Stimulated activated effector memory CD8-positive, alpha-beta T cell treated with anti-CD3 and anti-CD28 coated beads, Interleukin-12 subunit alpha, Interleukin-12 subunit beta, amount 100 ng/mL, for 72 hours (primary cell): ENCODE measurements around the gene ALG8.
A peak's percentile ranks its signal among the peaks of the same experiment; 100 is the strongest.

Experiments used
- ATAC-seq: fragments of 150-1000 bp; cut with Tn5 transposase; 2 replicates; pipeline ENCODE4 v1.10.0; 2021
- DNase-seq, 2 donors: peaks; one replicate each; pipeline ENCODE4 v3.0.0; 2021 to 2022; ENCODE audit warnings: low spot score in 2 of 2
- H3K27ac Mint-ChIP-seq: one replicate; pipeline ENCODE4 v1.8.0; 2022; ENCODE audit warnings: mild to moderate bottlenecking, mixed read lengths
- H3K36me3 Mint-ChIP-seq: one replicate; pipeline ENCODE4 v1.8.0; 2022; ENCODE audit warnings: mild to moderate bottlenecking, mixed read lengths
- H3K4me1 Mint-ChIP-seq: one replicate; pipeline ENCODE4 v1.8.0; 2022; ENCODE audit warnings: mixed read lengths
- H3K4me3 Mint-ChIP-seq: one replicate; pipeline ENCODE4 v1.8.0; 2022; ENCODE audit warnings: mild to moderate bottlenecking, mixed read lengths
- H3K9me3 Mint-ChIP-seq: one replicate; pipeline ENCODE4 v1.8.0; 2022; ENCODE audit warnings: mixed read lengths

Gene ALG8

GRCh38 chr11:78168539-78169477, 29.4 kb upstream of the ALG8 start:
- H3K4me1 Mint-ChIP-seq = no peaks in the 10 kb centered on the region
- H3K36me3 Mint-ChIP-seq = no peaks in the 10 kb centered on the region
- no peak overlapping the region for H3K27ac Mint-ChIP-seq
- H3K4me3 Mint-ChIP-seq = no peak overlapping the region
- no peak for DNase-seq
- no peak for ATAC-seq
- no peaks in the 10 kb centered on the region for H3K9me3 Mint-ChIP-seq

GRCh38 chr11:78166855-78167469, 27.5 kb upstream of the ALG8 start:
- DNase-seq (no peak), ATAC-seq (no peak)
- no peaks in the 10 kb centered on the region for H3K9me3 Mint-ChIP-seq
- no peaks in the 10 kb centered on the region for H3K36me3 Mint-ChIP-seq
- no peaks in the 10 kb centered on the region for H3K4me1 Mint-ChIP-seq
- H3K4me3 Mint-ChIP-seq = no peak overlapping the region
- no peak overlapping the region for H3K27ac Mint-ChIP-seq

GRCh38 chr11:78164471-78164870, 25.0 kb upstream of the ALG8 start:
- Mint-ChIP-seq H3K4me3 (no peak overlapping the region), H3K4me1 (no peaks in the 10 kb centered on the region), H3K9me3 (no peaks in the 10 kb centered on the region), H3K36me3 (no peaks in the 10 kb centered on the region), H3K27ac (no peak overlapping the region)
- DNase-seq (no peak), ATAC-seq (no peak)

GRCh38 chr11:78163828-78164227, 24.4 kb upstream of the ALG8 start:
- Mint-ChIP-seq H3K4me3 (no peak overlapping the region), H3K4me1 (no peaks in the 10 kb centered on the region), H3K9me3 (no peaks in the 10 kb centered on the region), H3K27ac (no peak overlapping the region), H3K36me3 (no peaks in the 10 kb centered on the region)
- ATAC-seq (no peak), DNase-seq (no peak)

- no peak overlapping the region for H3K4me3 Mint-ChIP-seq
Measured at GRCh38 chr11:78161962-78162371, 22.5 kb upstream of the ALG8 start.

GRCh38 chr11:78161346-78161745, 21.9 kb upstream of the ALG8 start:
- H3K36me3 Mint-ChIP-seq = no peaks in the 10 kb centered on the region
- DNase-seq = no peak

More at GRCh38 chr11:78161962-78162371, 22.5 kb upstream of the ALG8 start:
- H3K9me3 Mint-ChIP-seq = no peaks in the 10 kb centered on the region
- H3K36me3 Mint-ChIP-seq = no peaks in the 10 kb centered on the region
- DNase-seq = no peak
- no peak for ATAC-seq
- H3K27ac Mint-ChIP-seq = no peak overlapping the region
- no peaks in the 10 kb centered on the region for H3K4me1 Mint-ChIP-seq

GRCh38 chr11:78160557-78160956, 21.1 kb upstream of the ALG8 start:
- Mint-ChIP-seq H3K27ac (no peak overlapping the region), H3K4me3 (no peak overlapping the region), H3K9me3 (no peaks in the 10 kb centered on the region), H3K36me3 (no peaks in the 10 kb centered on the region), H3K4me1 (no peaks in the 10 kb centered on the region)
- ATAC-seq (no peak), DNase-seq (no peak)

More at GRCh38 chr11:78161346-78161745, 21.9 kb upstream of the ALG8 start:
- no peaks in the 10 kb centered on the region for H3K4me1 Mint-ChIP-seq
- peak; percentile 14 for ATAC-seq
- no peaks in the 10 kb centered on the region for H3K9me3 Mint-ChIP-seq
- no peak overlapping the region for H3K4me3 Mint-ChIP-seq
- no peak overlapping the region for H3K27ac Mint-ChIP-seq

GRCh38 chr11:78158987-78159652, 19.7 kb upstream of the ALG8 start:
- DNase-seq = no peak
- no peaks in the 10 kb centered on the region for H3K4me1 Mint-ChIP-seq
- H3K9me3 Mint-ChIP-seq = no peaks in the 10 kb centered on the region
- no peak for ATAC-seq
- H3K4me3 Mint-ChIP-seq = no peak overlapping the region
- H3K27ac Mint-ChIP-seq = no peak overlapping the region
- H3K36me3 Mint-ChIP-seq = no peaks in the 10 kb centered on the region

GRCh38 chr11:78156127-78156844, 16.9 kb upstream of the ALG8 start:
- Mint-ChIP-seq H3K36me3 (no peaks in the 10 kb centered on the region), H3K4me3 (no peak overlapping the region), H3K27ac (no peak overlapping the region), H3K4me1 (no peaks in the 10 kb centered on the region), H3K9me3 (no peaks in the 10 kb centered on the region)
- ATAC-seq (no peak), DNase-seq (no peak)

GRCh38 chr11:78151804-78152203, 12.4 kb upstream of the ALG8 start:
- no peaks in the 10 kb centered on the region for H3K4me1 Mint-ChIP-seq
- ATAC-seq = no peak

GRCh38 chr11:78150754-78151153, 11.3 kb upstream of the ALG8 start:
- Mint-ChIP-seq H3K4me3 (no peak overlapping the region), H3K27ac (no peak overlapping the region), H3K4me1 (no peaks in the 10 kb centered on the region), H3K9me3 (no peaks in the 10 kb centered on the region), H3K36me3 (no peaks in the 10 kb centered on the region)
- no peak for ATAC-seq
- DNase-seq = no peak

More at GRCh38 chr11:78151804-78152203, 12.4 kb upstream of the ALG8 start:
- Mint-ChIP-seq H3K27ac (no peak overlapping the region), H3K9me3 (no peaks in the 10 kb centered on the region), H3K36me3 (no peaks in the 10 kb centered on the region), H3K4me3 (no peak overlapping the region)
- DNase-seq = no peak

GRCh38 chr11:78150346-78150745, 10.9 kb upstream of the ALG8 start:
- Mint-ChIP-seq H3K4me3 (no peak overlapping the region), H3K4me1 (no peaks in the 10 kb centered on the region), H3K9me3 (no peaks in the 10 kb centered on the region), H3K36me3 (no peaks in the 10 kb centered on the region), H3K27ac (no peak overlapping the region)
- ATAC-seq (no peak), DNase-seq (no peak)

- no peak overlapping the region for H3K4me3 Mint-ChIP-seq
- ATAC-seq = peak; percentile 28
Measured at GRCh38 chr11:78149646-78150045, 10.2 kb upstream of the ALG8 start.

GRCh38 chr11:78147807-78148206, 8.4 kb upstream of the ALG8 start:
- no peaks in the 10 kb centered on the region for H3K4me1 Mint-ChIP-seq
- DNase-seq (no peak), ATAC-seq (no peak)
- no peak overlapping the region for H3K27ac Mint-ChIP-seq
- H3K36me3 Mint-ChIP-seq = no peaks in the 10 kb centered on the region
- H3K9me3 Mint-ChIP-seq = no peaks in the 10 kb centered on the region
- no peak overlapping the region for H3K4me3 Mint-ChIP-seq

More at GRCh38 chr11:78149646-78150045, 10.2 kb upstream of the ALG8 start:
- H3K9me3 Mint-ChIP-seq = no peaks in the 10 kb centered on the region
- no peak for DNase-seq
- H3K36me3 Mint-ChIP-seq = no peaks in the 10 kb centered on the region
- no peaks in the 10 kb centered on the region for H3K4me1 Mint-ChIP-seq
- no peak overlapping the region for H3K27ac Mint-ChIP-seq

- H3K9me3 Mint-ChIP-seq = no peaks in the 10 kb centered on the region
- no peak overlapping the region for H3K27ac Mint-ChIP-seq
- ATAC-seq = no peak
- H3K4me3 Mint-ChIP-seq = no peak overlapping the region
- no peak for DNase-seq
- H3K4me1 Mint-ChIP-seq = peaks cover 5% of the 10 kb centered on the region
- H3K36me3 Mint-ChIP-seq = no peaks in the 10 kb centered on the region
Measured at GRCh38 chr11:78145511-78146025, 6.1 kb upstream of the ALG8 start.
